NCI-H2227 (cell line): ENCODE data around the gene DNAJC28.
A peak's percentile ranks its signal among the peaks of the same experiment; 100 is the strongest.
"Not testable (repeated sequence)": the region's sequence is repeated elsewhere in the genome, so short reads cannot be mapped to it uniquely, and the experiment has no call there.

ENCODE experiments used
- DNase-seq: peaks from one replicate; lab custom pipeline; 2025; ENCODE audit not compliant: unreplicated experiment; lab: John Stamatoyannopoulos, UW

The DNAJC28 gene

DNA sequence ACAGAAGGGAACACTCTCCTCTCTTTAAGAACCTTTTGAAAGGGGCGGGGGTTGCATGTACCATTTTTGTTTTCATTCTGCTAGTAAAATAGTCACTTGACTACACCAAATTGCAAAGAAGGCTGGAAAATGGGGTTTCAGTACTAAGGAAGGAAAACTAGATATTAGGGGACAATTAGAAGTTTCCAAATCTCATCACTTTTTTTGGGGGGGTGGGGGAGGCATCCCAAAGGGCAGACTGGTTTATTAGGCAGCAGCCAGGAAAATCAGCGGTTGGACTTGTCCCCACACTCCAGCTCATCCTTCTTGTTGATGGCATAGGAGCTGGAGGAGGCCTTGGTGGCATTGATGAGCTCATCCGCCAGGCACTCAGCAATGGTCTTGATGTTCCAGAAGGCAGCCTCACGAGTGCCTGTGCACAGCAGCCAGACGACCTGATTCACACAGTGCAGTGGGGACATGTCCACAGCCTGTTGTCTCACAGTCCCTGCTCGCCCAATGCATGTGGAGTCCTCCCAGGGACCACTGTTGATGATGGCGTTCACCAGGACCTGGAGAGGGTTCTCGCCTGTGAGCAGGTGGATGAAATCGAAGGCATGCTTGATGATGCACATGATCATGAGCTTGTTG is 10.1 kb downstream of the DNAJC28 start:
- no peak for DNase-seq

DNA sequence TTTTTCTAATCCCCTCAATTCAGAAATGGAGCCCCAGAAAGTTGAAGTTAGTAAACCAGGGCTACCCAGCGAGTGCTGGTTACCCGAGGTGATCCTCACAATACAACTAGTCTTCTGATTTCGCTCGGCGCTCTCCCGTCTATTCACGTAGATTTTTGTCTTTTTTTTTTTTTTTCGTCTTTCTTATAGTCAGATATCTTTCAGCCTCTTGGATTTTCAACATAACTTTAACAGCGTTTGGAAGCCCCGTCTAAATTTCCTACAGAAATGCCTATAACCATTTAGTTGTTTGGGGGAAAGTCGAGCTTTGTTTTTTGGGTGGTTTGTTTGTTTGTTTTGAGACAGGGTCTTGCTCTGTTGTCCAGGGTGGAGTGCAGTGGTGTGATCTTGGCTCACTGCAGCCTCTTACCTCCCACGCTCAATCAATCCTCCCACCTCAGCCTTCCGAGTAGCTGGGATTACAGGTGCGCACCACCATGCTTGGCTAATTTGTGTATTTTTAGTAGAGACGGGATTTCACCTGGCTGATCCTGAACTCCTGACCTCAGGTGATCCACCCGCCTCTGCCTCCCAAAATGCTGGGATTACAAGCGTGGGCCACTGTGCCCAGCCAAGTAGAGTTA is 10.9 kb downstream of the DNAJC28 start:
- no peak for DNase-seq

DNA sequence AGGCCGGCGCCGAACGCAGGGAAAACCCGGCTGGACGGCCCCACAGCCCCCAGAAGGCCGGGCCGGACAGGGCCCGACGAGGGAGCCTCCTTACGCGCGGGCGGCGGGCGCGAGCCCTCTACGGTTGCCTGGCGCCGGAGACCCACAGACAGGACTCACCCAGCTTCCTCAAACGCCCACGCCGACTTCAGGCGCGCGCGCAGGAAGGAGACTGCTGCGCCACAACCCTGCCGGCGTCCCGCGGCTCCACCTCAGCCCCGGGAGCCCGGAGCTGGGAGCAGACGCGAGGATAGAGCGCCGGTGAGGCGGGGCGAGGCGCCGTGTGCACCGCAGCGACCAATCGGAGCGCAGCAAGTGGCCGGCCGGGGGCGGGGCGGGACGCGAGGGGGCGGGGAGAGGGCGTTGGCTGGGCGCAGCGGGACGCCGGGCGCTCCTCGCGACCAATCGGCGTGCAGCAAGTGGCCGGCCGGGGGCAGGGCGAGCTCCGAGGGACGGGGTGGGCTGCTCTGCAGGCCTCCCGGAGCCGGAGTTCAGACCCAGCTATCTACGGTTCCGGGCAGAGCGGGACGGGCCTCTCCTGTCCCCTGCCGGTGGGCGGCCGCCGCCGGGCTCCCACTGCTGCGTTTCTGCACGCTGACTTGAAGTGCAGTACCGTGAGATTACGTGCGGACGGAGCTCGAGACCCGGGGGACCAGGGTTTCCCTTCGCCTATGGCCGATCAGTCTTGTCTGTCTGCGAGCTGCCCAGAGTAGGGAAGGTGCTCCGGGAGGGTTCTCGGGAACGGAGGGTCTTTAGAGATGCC is 11.6 kb downstream of the DNAJC28 start, which contains the start of gene TMEM50B:
Gene TMEM50B (minus strand): TSS at position 296 of the 802 bp plus-strand sequence. CDS start 11,089 bp downstream, outside the sequence.
- peak; percentile 97 for DNase-seq

DNA sequence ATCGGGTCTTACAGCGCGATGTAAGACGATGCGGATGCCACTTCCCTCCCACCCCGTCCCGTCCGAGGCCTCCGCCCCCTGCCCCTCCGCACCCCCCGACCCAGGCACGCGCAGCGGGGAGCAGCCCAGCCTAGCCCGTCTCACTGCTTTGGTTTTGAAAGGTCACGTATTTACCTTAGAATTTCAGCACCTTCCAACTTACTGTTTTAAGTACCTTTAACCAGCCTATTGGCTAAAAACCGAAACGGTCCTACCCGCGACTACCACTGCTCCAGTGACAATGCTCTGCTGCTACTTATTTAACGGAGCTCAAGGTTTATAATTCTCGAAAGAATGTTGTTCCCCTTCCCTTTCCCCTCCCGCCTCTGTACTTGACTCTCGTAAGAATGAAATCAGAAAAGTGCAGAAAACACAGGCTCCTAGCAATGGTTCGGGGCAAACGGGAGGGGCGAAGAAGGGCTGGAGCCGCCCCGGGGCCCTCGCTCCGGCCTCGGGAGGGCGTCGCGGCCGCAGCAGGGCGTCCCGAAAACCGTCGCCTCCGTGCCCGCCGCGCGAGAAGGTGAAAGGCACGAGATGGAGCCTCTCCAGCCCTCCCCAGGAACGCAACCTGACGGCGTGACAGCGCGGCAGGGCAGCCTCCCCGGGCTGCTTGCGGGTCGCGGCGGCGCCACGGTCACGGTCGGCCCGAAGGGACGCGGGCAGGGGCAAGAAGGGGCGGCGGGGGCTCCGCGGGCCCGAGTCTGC is 12.4 kb downstream of the DNAJC28 start:
- DNase-seq = peak; percentile 54

DNA sequence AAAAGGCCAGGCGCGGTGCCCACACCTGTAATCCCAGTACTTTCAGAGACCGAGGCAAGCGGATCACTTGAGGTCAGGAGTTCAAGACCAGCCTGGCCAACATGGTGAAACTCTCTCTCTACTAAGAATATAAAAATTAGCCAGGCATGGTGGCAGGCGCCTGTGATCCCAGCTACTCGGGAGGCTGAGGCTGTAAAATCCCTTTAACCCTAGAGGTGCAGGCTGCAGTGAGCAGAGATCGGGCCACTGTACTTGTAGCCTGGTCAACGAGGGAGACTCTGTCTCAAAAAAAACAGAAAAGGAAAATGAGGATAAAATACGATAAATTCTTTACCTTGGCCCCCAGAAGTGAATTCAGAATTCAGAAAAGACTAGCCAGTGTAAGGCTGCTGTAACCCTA is 13.3 kb downstream of the DNAJC28 start:
- no peak for DNase-seq

DNA sequence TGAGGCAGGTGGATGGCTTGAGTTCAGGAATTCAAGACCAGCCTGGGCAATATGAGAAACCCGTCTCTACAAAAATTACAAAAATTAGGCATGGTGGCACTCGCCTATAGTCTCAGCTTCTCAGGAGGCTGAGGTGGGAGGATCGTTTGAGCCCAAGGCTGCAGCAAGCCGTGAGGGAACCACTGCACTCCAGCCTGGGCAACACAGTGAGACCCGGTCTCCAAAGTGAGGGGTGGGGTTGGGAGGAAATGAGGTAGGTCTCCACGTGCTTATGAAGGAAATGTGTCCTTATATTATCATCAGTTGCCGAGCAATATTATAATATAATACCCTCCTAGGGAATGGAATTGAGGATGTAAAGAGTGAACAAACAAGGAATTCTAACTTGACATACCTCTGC is 14.4 kb downstream of the DNAJC28 start:
- DNase-seq = no peak

DNA sequence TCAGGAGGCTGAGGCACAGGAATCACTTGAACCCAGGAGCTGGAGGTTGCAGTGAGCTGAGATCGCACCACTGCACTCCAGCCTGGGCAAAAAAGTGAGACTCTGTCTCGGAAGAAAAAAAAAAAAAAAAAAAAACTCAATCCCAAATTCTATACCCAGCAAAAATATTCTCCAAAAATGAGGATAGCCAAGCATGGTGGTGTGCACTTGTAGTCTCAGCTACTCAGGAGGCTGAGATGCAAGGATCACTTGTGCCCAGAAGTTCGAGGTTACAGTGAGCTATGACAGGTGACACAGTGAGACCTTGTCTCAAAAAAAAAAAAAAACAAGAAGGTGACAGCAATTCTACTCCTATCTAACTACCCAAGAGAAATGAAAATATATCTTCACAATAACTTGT is 18.2 kb downstream of the DNAJC28 start:
- DNase-seq = no peak

DNA sequence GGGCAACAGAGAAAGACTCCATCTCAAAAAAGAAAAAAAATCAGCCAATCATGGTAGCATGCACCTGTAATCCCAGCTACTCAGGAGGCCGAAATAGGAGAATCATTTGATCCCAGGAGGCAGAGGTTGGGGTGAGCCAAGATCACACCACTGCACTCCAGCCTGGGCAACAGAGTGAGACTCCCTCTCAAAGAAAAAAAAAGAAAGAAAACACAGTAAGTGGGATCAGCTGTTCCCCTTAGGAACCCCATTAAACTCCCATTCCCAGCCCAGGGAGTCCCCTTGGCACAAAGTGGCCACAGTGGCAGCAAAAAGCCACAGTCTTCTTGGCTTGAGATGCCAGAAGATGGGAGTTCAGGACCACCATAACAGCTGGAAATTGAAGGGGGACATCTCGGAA is 20.8 kb downstream of the DNAJC28 start:
- no peak for DNase-seq

DNA sequence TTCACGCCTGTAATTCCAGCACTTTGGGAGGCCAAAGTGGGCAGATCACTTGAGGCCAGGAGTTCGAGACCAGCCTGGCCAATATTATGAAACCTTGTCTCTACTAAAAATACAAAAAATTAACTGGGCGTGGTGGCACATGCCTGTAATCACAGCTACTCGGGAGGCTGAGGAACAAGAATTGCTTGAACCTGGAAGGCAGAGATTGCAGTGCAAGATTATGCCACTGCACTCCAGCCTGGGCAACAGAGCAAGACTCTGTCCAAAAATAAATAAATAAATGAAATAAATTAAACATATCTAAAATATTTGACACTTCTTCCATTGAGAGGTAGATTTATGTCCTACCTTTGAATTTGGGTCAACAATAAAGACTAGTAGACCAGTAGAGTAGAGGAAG is 22.3 kb downstream of the DNAJC28 start:
- DNase-seq = not testable (repeated sequence)

DNA sequence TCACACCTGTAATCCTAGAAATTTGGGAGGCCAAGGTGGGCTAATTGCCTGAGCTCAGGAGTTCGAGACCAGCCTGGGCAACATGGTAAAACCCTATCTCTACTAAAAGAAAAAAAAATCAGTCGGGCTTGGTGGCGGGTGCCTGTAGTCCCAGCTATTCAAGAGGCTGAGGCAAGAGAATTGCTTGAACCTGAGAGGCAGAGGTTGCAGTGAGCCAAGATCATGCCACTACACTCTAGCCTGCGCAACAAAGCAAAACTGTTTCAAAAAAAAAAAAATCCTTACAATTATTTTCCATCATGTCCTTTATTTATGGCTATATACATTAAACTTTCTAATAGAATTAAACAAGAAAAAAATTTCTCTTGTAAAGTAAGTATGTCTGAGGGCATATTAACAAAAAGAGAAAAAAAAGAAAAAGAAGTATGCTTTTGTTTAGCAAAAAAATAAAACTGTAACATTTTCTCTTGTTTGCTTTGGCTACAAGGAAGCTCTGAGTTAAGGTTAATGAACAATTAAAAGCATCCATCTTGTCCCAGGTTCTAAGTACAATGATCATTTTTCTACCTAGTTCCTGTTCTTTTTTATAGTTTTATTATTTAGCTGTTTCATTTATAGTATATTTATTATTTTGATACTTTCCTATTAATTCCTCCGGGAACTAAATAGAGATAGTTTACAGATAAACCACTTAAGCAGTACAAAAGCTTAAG is 29.8 kb downstream of the DNAJC28 start:
- no peak for DNase-seq

DNA sequence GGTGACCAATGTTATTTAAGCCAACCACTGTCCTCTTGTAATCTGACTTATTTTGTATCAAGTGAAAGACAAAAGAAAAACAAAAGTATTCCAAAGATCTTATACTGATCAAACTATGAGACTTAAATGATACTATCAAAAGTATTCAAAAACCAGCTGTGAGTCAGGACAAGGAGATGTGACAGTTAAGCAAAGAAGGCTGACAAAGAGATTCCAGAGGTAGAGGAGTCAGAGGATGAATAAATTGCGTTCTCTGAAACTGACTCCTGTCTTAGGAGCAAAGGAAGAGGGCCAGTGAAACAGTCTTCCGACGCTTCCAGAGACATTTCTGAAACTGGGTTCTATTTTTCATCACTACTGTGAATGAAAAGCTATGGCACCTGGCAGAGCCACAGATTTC is 32.7 kb downstream of the DNAJC28 start:
- no peak for DNase-seq

DNA sequence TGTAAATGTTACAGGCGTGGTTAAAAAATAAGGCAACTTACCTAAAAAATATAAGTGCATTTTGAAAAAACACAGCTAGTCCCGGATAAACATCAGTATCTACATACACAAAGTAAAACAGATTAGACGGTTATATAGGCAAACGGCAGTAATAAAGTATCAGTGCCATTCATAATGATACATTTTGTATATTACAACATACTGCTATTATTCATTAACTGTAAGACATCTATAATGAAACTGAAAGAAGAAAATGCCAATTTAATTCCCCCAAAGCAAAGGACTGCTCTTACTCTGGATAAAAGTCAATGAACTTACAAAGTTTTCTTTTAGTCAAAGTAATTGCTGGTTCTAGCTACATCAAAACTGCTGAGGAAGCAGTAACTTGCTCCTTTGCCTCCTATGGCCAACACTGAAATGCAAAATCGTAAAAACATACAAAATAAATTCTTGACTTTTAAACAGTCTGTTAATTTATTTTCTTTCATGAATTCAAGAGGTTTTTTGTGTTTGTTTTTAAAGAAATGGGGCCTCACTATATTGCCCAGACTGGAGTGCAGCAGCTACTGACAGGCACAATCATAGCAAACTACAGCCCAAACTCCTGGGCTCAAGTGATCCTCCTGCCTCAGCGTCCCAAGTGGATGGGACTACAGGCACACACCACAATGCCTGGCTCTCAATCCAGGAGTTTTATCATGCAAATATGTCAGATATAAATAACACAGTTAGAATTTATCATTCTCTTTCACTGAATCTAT is 35.6 kb downstream of the DNAJC28 start:
- no peak for DNase-seq

DNA sequence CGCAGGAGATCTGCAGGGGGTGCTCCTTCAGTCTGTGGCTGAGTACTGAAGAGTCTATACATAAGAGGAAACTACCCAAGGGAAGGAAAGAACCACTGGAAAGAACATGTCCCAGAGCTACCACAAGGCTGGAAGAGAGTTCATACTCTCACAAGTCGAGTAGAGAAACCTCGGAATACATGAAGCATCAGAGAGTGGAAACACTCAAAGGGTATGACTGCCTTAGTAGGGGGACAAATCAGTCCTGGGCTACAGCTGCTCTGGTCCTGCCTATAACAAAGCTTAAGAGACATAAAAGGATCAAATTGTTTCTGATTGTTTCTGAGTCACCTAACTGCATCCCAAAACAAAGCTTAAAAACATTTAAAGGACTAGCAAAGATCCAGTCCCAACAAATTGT is 39.2 kb downstream of the DNAJC28 start:
- DNase-seq = no peak

DNA sequence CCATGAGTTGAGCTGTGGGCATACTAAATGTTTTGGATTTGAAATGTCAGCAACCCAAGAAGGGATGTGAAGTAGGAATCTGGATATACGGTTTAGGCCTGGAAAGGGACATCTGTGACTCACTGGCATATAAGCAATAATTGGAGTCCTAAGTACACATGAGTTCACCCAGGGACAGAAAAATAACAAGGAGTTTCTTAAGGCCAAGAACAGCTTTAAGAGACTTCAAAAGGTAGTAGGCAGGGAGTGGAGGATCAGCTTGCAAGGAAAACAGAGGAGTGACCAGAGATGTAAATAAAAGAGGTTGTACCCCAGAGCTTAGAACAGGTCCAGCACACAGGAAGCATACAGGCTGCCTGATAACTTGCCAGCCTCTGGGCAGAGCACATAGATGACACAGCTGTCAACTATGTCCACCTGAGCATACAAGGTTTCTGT is 39.9 kb downstream of the DNAJC28 start:
- DNase-seq = no peak

DNA sequence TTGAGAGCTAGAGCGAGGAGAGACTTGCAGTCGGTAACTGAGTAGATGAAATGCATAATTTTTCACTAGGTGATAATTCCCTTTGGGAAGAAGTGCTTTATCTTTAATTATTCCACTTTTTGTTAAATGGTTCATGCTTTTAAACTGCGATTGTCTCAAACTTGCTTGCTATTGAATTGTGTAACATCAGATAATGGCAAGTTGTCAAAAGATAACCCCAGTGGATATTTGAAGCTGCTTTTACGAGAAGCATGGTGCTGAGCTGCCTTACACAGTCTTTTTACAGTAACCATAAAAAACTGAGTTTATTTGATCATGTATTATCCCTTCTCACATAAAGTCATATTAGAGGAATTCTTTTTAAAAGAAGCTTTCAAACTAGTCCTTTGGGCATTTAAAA is 41.9 kb downstream of the DNAJC28 start:
- no peak for DNase-seq

DNA sequence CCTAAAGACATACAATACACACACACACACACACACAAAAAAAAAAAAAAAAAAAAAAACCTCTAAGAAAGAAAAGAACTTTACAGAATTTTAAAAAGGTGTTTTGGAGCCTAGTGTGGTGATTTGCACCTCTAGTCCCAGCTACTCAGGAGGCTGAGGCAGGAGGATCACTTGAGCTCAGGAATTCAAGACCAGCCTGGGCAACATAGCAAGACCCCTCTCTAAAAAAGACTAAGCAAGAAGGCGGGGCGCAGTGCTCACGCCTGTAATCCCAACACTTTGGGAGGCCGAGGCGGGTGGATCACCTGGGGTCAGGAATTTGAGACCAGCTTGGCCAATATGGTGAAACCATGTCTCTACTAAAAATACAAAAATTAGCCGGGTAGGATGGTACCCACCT is 44.9 kb downstream of the DNAJC28 start:
- not testable (repeated sequence) for DNase-seq

DNA sequence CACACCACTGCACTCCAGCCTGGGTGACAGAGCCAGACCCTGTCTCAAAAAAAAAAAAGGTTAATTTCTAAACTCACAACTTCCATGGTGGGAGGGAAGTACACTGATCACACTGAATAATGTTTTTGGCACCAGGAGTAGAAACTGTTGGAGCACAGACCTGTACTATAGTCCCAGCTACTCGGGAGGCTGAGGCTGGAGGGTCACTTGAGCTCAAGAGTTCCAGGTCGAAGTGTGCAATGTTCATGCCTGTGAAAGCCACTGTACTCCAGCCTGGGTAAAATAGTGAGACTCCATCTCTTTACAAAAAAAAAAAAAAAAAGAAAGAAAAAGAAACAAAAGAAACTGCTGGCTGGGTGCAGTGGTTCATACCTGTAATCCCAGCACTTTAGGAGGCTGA is 47.0 kb downstream of the DNAJC28 start:
- DNase-seq = no peak

DNA sequence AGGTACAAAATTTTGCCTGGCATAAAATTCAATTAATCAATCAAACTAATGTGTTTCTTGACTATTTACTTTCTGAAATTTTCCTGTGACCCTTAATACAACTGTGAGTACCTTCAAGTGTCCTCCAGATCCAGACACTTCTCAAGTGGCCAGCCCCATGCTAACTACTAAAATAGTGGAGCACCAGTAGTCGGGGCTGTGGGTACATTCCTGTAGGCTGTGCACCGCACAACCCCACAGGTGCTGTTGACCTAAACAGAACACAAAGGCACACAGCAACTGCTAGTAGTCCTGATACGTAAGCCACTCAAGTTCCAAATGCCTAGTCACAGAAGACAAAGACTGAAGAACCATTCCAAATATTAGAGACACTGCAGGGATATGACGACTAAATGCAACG is 48.3 kb downstream of the DNAJC28 start:
- no peak for DNase-seq

DNA sequence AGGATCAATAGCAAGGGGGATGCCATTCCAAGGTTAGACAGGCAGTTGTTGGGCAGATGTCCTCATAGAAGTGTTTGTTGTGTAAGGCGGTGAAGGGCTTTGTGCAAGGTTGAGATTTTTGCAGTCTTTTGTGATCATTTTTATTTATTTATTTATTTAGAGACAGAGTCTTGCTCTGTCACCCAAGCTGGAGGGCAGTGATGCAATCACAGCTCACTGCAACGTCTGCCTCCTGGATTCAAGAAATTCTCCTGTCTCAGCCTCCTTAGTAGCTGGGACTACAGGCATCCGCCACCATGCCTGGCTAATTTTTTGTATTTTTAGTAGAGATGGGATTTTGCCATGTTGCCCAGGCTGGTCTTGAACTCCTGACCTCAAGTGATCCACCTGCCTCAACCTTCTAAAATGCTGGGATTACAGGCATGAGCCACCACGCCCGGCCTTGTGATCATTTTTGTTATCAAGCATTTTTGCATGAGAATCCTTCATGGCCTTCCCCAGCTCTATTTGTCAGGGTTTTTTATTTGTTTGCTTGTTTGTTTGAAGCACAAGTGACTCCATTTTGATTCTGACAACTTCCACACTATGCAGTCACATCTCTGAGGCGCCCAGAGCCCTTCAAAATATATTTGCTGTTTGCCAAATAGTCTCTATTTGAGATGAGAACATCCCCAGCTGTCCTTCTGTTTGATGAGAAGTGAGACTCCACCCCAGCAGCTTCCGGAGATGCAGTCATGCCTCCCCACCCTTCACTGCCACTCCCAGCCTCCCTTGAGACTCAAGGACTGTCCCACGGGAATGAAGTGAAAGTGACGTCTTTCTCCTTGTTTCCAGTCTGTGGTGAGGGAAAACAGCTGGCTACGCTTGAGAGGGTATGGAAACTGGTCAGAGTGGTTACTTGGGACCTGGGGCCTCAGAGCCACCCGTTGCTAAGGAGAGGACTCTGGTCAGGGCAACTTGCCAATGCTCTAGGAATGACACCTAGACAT is 49.7 kb downstream of the DNAJC28 start:
- no peak for DNase-seq
